CD4-positive, alpha-beta T cell treated with Interleukin-2 at 100 ng/mL for 4 hours (primary cell): ENCODE data around the gene ENOSF1.
"Not testable (repeated sequence)": the region's sequence is repeated elsewhere in the genome, so short reads cannot be mapped to it uniquely, and the experiment has no call there.

Experiments used
- DNase-seq: peaks from one replicate; pipeline ENCODE4 v3.0.0-alpha.2; 2020; ENCODE audit warnings: low spot score

Gene ENOSF1

GRCh38 chr18:706405-706804, 6.0 kb downstream of the ENOSF1 start:
- DNase-seq, result no peak

GRCh38 chr18:703213-703967, 9.0 kb downstream of the ENOSF1 start:
- DNase-seq, result no peak

DNA sequence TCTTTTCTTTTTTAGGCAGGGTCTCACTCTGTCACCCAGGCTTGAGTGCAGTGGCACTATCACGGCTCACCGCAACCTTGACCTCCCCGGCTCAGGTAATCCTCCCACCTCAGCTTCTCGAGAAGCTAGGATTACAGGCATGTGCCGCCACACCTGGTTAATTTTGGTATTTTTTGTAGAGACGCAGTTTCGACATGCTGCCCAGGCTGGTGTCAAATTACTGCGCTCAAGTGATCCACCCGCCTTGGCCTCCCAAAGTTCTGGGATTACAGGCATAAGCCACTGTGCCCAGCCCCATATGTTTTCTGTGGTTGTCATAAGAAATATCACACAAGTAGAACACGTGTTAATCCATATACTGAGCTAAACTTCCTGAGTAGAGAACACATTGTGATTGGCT, 14.6 kb downstream of the ENOSF1 start:
- no peak for DNase-seq

DNA sequence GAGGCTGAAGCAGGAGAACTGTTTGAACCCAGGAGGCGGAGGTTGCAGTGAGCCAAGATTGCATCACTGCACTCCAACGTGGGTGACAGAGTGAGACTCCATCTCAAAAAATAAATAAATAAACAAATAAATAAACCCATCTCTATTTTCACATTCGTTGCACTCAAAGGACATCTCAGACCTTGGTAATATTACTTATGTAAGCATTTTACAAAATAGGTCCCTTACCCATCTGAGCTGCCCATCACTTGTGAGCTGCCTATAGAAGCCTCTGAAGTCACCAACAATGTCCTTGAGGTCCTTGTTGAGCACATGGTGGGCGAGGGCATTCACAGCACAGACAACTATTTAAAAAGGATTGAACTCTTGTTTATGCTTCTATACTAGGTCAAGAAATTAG, 15.4 kb downstream of the ENOSF1 start:
- DNase-seq, result no peak

DNA sequence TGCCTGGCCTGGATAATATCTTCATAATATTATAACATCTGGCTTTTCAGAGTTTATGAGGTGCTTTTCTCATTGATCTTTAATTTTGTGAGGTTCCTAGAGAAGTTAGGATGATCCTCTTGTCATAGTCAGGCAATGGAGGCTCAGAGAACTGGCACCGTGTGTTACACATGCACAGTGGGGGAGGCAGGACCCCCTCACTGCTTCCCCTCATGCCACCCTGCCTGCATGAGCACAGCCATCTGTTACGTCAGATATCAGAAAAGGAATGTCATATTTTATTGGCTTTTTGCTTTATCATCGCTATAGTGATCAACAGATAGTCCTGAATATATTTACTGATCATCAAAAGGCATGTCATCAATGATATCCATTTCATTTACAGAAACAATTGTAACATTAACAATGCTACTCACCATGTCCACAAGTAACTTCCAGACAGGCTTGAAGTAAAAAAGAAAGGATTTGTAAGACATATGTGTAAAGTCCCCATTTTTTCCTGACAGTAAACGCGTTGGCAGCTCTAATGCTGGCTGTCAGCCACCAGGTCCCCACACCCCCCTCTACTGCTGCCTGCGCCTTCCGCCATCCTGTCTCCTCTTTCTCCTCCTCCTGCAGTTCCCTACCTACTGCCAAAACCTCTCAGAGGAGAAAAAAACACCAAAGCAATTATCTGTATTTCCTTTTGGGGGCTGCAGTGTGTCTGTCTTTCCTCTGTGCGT, 18.8 kb downstream of the ENOSF1 start:
- no peak for DNase-seq

DNA sequence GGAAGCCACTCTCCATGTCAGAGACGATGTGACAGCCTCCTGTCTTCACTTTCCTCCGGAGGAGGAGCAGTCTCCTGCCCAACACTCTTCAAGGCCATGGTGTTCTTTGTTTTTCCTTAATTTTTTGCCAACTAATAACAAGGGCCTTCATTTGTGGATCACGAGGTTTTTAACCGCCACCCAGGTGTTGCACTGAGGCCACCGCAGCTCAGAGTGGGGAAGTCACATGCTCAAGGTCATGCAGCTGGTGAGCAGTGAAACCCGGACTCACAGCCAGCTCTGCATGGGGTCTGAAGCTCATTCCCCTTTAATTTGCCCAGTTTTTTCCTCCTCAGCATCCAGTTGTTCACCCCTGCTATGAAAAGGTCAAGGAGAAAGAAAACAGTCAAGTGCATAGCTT, 19.6 kb downstream of the ENOSF1 start:
- no peak for DNase-seq

GRCh38 chr18:688323-688722, 24.1 kb downstream of the ENOSF1 start:
- no peak for DNase-seq

- no peak for DNase-seq
Observed at GRCh38 chr18:686339-687111, 25.9 kb downstream of the ENOSF1 start.

GRCh38 chr18:685438-685837, 27.0 kb downstream of the ENOSF1 start:
- no peak for DNase-seq

DNA sequence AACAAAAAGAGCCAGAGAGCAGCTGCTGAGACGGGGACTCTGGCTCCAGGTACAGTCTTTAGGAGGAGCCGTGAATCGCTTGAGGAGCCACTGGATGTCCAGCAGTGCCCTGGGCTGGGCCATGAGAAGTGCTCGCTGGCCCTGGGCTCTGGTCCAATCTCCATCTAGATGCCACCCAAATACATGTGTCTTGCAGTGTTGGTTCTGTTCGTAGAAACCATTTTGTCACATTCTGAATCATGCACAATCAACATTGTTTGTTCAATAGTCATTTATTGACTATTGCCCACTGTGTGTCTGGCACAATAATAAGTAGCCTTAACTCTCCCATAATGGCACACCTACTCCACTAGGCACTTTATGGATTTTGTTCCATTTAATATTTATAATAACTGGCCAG, 28.9 kb downstream of the ENOSF1 start:
- no peak for DNase-seq

DNA sequence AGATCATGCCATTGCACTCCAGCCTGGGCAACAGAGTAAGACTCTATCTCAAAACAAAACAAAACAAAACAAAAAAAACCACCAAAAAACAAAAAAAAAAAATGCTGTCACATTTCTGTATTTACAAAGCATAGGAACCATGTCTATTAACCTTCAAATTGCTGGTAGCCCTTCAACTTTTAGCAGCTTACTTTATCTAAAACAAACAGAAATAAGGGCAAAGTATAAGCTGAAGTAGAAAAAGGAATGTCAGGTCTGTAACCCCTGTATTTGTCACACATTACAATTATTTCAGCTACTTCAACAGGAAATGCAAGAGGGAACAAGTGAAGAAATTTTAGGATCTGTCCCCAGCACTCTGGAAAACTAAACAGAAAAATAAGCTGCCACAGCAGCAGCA, 29.6 kb downstream of the ENOSF1 start:
- no peak for DNase-seq

DNA sequence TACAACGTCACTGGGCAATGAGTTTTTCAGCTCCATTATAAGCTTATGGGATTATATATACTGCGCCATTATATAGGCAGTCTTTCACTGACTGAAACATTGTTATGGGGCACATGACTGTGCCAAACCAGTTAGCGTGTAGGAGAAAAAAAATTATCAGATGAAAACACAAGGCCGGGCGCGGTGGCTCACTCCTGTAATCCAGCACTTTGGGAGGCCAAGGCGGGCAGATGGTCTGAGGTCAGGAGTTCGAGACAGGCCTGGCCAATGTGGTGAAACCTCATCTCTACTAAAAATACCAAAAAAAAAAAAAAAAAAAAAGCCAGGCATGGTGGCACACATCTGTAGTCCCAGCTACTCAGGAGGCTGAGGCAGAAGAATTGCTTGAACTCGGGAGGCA, 30.0 kb downstream of the ENOSF1 start:
- DNase-seq, result not testable (repeated sequence)

GRCh38 chr18:681985-682384, 30.4 kb downstream of the ENOSF1 start:
- peak; percentile 32 for DNase-seq

DNA sequence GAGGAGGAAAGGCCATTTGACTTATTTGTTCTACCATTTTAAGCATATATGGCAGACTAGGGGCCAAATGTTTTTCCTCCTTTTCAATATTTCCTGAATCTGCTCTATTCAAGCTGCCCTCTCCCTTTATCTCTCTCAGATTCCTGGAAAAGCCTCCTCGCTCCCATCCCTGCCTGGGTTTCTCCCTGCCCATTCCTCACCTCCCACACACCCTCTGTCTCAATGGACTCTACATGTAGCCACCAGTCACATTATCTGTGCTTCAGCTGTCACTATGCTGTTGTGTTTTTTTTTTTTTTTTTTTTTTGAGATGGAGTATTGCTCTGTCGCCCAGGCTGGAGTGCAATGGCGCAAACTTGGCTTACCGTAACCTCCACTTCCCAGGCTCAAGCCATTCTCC, 32.0 kb downstream of the ENOSF1 start:
- no peak for DNase-seq

GRCh38 chr18:679516-679915, 32.9 kb downstream of the ENOSF1 start:
- no peak for DNase-seq

DNA sequence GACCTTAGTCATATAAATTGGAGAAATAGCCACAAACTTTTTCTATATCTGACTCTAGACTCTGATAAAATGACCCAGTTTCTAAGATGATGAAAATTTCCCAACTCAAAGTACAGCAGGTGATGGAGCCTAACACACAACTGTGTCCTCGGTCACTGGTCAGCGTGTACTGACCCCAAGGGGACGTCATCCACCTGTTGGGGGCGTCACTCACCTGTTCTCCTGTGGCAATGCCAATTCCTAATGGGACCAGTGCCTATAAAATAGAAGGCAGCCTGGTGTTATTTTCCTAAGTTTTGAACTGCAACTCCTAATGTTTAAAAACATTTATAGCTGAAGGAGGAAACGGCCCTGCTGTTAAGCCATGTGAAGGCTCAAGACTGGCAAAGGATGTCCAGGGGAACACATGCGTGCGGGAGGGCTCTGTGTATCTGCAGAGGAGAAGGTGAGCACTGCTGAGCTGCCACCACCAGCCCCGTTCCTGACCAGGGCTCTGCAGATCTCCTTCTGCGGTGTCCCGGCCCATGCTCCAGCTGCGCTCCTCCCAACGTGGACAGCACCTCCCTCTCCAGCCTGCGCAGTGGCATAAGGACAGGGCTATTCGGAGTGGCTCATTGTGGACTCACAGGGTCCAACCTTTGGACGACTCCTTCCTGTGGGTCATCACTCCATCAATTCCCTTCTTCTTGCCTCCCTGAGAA, 33.8 kb downstream of the ENOSF1 start:
- DNase-seq, result no peak

GRCh38 chr18:677951-678381, 34.5 kb downstream of the ENOSF1 start:
- no peak for DNase-seq

GRCh38 chr18:677145-677544, 35.3 kb downstream of the ENOSF1 start:
- no peak for DNase-seq

DNA sequence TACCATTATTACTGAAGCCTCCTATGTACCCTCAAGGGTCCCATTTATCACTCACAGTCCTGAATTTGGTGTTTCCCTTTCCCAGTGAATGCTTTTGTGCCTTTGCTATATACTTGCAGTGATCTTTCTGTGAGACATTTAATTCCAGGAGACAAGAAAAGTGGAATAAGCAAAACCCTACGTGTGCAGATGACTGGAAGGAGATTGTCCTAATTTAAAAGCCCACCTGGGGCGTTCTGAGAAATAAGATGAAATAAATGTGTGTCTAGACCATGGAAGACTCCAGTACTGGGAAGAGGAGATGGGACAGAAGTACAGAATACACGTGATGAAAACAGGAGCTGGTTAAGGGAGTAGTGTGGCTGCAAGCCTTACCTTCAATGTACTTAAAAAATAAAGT, 35.7 kb downstream of the ENOSF1 start:
- DNase-seq, result no peak

- DNase-seq, result no peak
Observed at GRCh38 chr18:676069-676468, 36.4 kb downstream of the ENOSF1 start.

DNA sequence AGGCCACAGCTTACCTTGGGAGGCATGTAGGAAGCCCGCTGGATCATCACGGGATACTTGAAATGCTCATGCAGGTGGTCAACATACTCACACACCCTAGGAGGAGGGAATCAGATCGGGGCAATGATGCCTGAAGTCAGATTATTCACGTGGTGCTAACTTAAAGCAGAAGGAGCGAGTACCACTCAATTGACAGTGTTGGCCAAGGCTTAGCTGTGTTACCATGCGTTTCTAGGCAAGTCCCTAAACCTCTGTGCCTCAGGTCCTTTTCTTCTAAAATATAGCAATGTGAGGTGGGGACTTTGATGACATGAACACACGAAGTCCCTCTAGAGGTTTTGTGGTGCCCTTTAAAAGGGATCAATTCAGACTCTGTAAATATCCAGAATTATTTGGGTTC, 37.1 kb downstream of the ENOSF1 start:
- no peak for DNase-seq

- no peak for DNase-seq
Observed at GRCh38 chr18:673769-674168, 38.7 kb downstream of the ENOSF1 start.
